Neural cell (in vitro differentiated cells): Measurements from ENCODE around the gene AP4S1. TPM values are rescaled to one million over a fixed set of nuclear protein-coding genes. Genes with fewer than 3 reads are reported as not detected.

Experiments used
- H2AFZ ChIP-seq: fragments of 200-600, 300-800 bp; sonication (generic), shearing (Covaris generic); 2 replicates; pipeline ENCODE4 v1.6.0; 2014; ENCODE audit warnings: low read depth, mild to moderate bottlenecking, antibody characterized with exemption, low read length, moderate library complexity
- H3F3A ChIP-seq: fragments of 200-600 bp; shearing (Covaris generic); 2 replicates; pipeline ENCODE4 v1.6.1; 2016; ENCODE audit warnings: mild to moderate bottlenecking, moderate library complexity, mixed read lengths, antibody characterized with exemption, low read length; ENCODE audit not compliant: insufficient read depth, poor library complexity, severe bottlenecking
- H3K27ac ChIP-seq: fragments of 200-600, 300-800 bp; sonication (generic), shearing (Covaris generic); 2 replicates; pipeline ENCODE4 v1.5.1; 2014; ENCODE audit warnings: mild to moderate bottlenecking, low read length, moderate library complexity
- H3K27me3 ChIP-seq: fragments of 300-800, 200-600 bp; sonication (generic), shearing (Covaris generic); 2 replicates; pipeline ENCODE4 v1.6.0; 2014; ENCODE audit warnings: mild to moderate bottlenecking, low read depth, low read length, moderate library complexity; ENCODE audit not compliant: insufficient read depth
- H3K36me3 ChIP-seq: fragments of 300-800, 200-600 bp; sonication (generic), shearing (Covaris generic); 2 replicates; pipeline ENCODE4 v1.5.1; 2014; ENCODE audit warnings: mild to moderate bottlenecking, antibody characterized with exemption, low read length, moderate library complexity; ENCODE audit not compliant: insufficient read depth
- H3K4me2 ChIP-seq: fragments of 300-800, 200-600 bp; sonication (generic), shearing (Covaris generic); 2 replicates; pipeline ENCODE4 v1.6.0; 2014; ENCODE audit warnings: mild to moderate bottlenecking, low read length
- H3K4me3 ChIP-seq: fragments of 300-800, 200-600 bp; sonication (generic), shearing (Covaris generic); 2 replicates; pipeline ENCODE4 v1.5.1; 2014; ENCODE audit warnings: mild to moderate bottlenecking, low read length, moderate library complexity
- H3K79me2 ChIP-seq: fragments of 200-600 bp; shearing (Covaris generic); replicated peaks from 2 replicates; pipeline ENCODE4 v1.6.0; 2014; ENCODE audit warnings: mild to moderate bottlenecking, low read length, moderate library complexity; ENCODE audit not compliant: insufficient read depth
- H3K9ac ChIP-seq: fragments of 300-800, 200-600 bp; sonication (generic), shearing (Covaris generic); 2 replicates; pipeline ENCODE4 v1.6.1; 2016; ENCODE audit warnings: mild to moderate bottlenecking, low read length, mixed read lengths
- H3K9me2 ChIP-seq: fragments of 200-600 bp; shearing (Covaris generic); 2 replicates; pipeline ENCODE4 v1.6.1; 2016; ENCODE audit warnings: mild to moderate bottlenecking, low read length, mixed read lengths; ENCODE audit not compliant: insufficient read depth
- H3K9me3 ChIP-seq: fragments of 200-600, 300-800 bp; sonication (generic), shearing (Covaris generic); 2 replicates; pipeline ENCODE4 v1.6.1; 2016; ENCODE audit warnings: mild to moderate bottlenecking, mixed run types, low read length, moderate library complexity, mixed read lengths
- H4K20me1 ChIP-seq: fragments of 200-600 bp; shearing (Covaris generic); 2 replicates; pipeline ENCODE4 v1.6.1; 2016; ENCODE audit warnings: mild to moderate bottlenecking, mixed run types; ENCODE audit not compliant: insufficient read depth
- EP300 ChIP-seq: fragments of 450-650 bp; conservative IDR thresholded peaks from 2 replicates; pipeline ENCODE4 v1.6.1; 2014; ENCODE audit warnings: antibody characterized with exemption, mild to moderate bottlenecking, moderate library complexity; ENCODE audit not compliant: poor library complexity, severe bottlenecking
- EZH2 ChIP-seq: fragments of 200-600, 300-800 bp; shearing (Covaris generic), sonication (generic); IDR thresholded peaks from 2 replicates; pipeline ENCODE4 v1.6.1; 2014; ENCODE audit warnings: antibody characterized with exemption, low read length, borderline replicate concordance, mild to moderate bottlenecking; ENCODE audit not compliant: insufficient read depth, poor library complexity, severe bottlenecking
- MXI1 ChIP-seq: fragments of 450-650 bp; conservative IDR thresholded peaks from 2 replicates; pipeline ENCODE4 v1.6.1; 2014; ENCODE audit warnings: antibody characterized with exemption, mild to moderate bottlenecking; ENCODE audit not compliant: poor library complexity, severe bottlenecking
- POLR2AphosphoS5 ChIP-seq: IDR thresholded peaks from 2 replicates; pipeline ENCODE4 v1.6.1; 2012
- RAD21 ChIP-seq: fragments of 450-650 bp; conservative IDR thresholded peaks from 2 replicates; pipeline ENCODE4 v1.6.1; 2014; ENCODE audit warnings: antibody characterized with exemption, mild to moderate bottlenecking, moderate library complexity
- REST ChIP-seq: IDR thresholded peaks from 2 replicates; pipeline ENCODE4 v1.6.1; 2012; ENCODE audit warnings: borderline replicate concordance
- SMC3 ChIP-seq: fragments of 450-650 bp; conservative IDR thresholded peaks from 2 replicates; pipeline ENCODE4 v1.6.1; 2014; ENCODE audit warnings: antibody characterized with exemption, mild to moderate bottlenecking, moderate library complexity; ENCODE audit not compliant: poor library complexity
- TAF1 ChIP-seq: IDR thresholded peaks from 2 replicates; pipeline ENCODE4 v1.6.1; 2012; ENCODE audit warnings: low read depth
- polyA plus RNA-seq: library from polyadenylated mRNA; depleted of rRNA; stranded (reverse); fragments of >200 nt; gene quantifications from 2 replicates; pipeline ENCODE4 v1.2.3, GENCODE V29; 2014
- TF ChIP-seq, protein P1 (sequence below): fragments of 450-650 bp; IDR thresholded peaks from 2 replicates; pipeline ENCODE4 v1.5.1; 2014; ENCODE audit warnings: antibody characterized with exemption, mild to moderate bottlenecking, moderate library complexity; ENCODE audit not compliant: poor library complexity, severe bottlenecking

The AP4S1 gene
- polyA plus RNA-seq, 1 donor from 2014 or later, result 20.8 TPM

DNA sequence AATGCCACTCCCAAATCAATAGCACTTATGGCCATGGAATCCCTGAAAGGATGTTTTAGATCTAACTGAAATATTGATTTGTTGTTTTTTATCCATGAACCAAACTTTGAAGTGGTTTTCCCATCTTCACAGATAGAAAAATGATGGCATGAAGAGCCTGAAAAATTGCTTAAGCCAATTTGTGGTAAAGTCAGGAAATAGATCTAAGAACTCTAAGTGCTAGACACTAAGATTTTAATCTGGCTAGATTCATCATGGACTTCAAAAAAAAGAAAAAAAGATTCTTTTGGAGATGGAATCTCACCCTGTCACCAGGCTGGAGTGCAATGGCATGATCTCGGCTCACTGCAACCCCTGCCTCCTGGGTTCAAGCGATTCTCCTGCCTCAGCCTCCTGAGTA is 45.7 kb downstream of the AP4S1 start:
- Histone ChIP-seq H3K4me3 (no peak overlapping the region), H4K20me1 (no peaks in the 10 kb centered on the region), H3K27ac (no peak overlapping the region)

DNA sequence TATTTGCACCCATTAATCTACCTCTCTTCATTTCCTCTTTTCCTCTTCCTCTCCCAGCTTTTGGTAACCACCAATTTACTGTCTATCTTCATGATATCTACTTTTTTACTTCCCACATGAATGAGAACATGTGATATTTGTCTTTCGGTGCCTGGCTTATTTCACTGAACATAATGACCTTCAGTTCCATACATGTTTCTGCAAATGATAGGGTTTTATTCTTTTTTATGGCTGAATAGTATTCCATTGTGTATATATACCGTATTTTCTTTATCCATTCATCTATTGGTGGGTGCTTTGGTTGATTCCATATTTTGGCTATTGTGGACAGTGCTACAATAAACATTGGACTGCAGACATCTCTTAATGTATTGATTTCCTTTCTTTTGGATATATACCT is 49.7 kb downstream of the AP4S1 start:
- Histone ChIP-seq H3K4me3 (no peak overlapping the region), H3K27ac (no peak overlapping the region), H3F3A (no peaks in the 10 kb centered on the region), H3K9me2 (no peaks in the 10 kb centered on the region), H4K20me1 (no peaks in the 10 kb centered on the region), H3K27me3 (no peaks in the 10 kb centered on the region), H3K79me2 (no peaks in the 10 kb centered on the region), H3K9ac (no peak overlapping the region), H2AFZ (no peak overlapping the region), H3K4me2 (no peak overlapping the region), H3K9me3 (no peaks in the 10 kb centered on the region), H3K36me3 (no peaks in the 10 kb centered on the region)
- TF ChIP-seq SMC3, result no peak
- TF ChIP-seq MXI1, result no peak
- TF ChIP-seq, protein P1, sequence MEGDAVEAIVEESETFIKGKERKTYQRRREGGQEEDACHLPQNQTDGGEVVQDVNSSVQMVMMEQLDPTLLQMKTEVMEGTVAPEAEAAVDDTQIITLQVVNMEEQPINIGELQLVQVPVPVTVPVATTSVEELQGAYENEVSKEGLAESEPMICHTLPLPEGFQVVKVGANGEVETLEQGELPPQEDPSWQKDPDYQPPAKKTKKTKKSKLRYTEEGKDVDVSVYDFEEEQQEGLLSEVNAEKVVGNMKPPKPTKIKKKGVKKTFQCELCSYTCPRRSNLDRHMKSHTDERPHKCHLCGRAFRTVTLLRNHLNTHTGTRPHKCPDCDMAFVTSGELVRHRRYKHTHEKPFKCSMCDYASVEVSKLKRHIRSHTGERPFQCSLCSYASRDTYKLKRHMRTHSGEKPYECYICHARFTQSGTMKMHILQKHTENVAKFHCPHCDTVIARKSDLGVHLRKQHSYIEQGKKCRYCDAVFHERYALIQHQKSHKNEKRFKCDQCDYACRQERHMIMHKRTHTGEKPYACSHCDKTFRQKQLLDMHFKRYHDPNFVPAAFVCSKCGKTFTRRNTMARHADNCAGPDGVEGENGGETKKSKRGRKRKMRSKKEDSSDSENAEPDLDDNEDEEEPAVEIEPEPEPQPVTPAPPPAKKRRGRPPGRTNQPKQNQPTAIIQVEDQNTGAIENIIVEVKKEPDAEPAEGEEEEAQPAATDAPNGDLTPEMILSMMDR, result no peak
- TF ChIP-seq EZH2, result no peak
- no peak for TF ChIP-seq RAD21
- TF ChIP-seq EP300, result no peak
- TF ChIP-seq TAF1, result no peak
- TF ChIP-seq REST, result no peak

More for the DNA sequence above, 45.7 kb downstream of the AP4S1 start:
- no peak overlapping the region for H3K4me2 ChIP-seq
- H3K9ac ChIP-seq, result no peak overlapping the region
- H3K27me3 ChIP-seq, result no peaks in the 10 kb centered on the region
- H3K9me2 ChIP-seq, result no peaks in the 10 kb centered on the region
- no peaks in the 10 kb centered on the region for H3K9me3 ChIP-seq
- no peak overlapping the region for H2AFZ ChIP-seq
- no peak for TF ChIP-seq MXI1
- no peak for TF ChIP-seq REST
- no peak for TF ChIP-seq EZH2
- no peak for TF ChIP-seq SMC3
- TF ChIP-seq, protein P1, result no peak
- no peak for TF ChIP-seq EP300
- no peak for TF ChIP-seq RAD21
- no peak for TF ChIP-seq POLR2AphosphoS5
- TF ChIP-seq TAF1, result no peak
- no peaks in the 10 kb centered on the region for H3K36me3 ChIP-seq
- H3F3A ChIP-seq, result no peaks in the 10 kb centered on the region
- no peaks in the 10 kb centered on the region for H3K79me2 ChIP-seq
